OCI-LY3 (cell line): ENCODE results near the gene MRPL23.

Experiments used
- CTCF ChIP-seq: fragments of 200-600, 300-600 bp; sonication (generic); IDR thresholded peaks from 2 replicates; pipeline ENCODE4 v1.5.1; 2014; ENCODE audit warnings: antibody characterized with exemption, low read length, low read depth
- EZH2phosphoT487 ChIP-seq: fragments of 200-600 bp; shearing (Covaris generic); IDR thresholded peaks from 2 replicates; pipeline ENCODE4 v1.6.1; 2018; ENCODE audit warnings: antibody characterized with exemption, mixed run types, low read depth

GRCh38 chr11:1928470-1928890 is 18.7 kb upstream of the MRPL23 start:
- TF ChIP-seq CTCF (no peak), EZH2phosphoT487 (no peak)
